ENCODE measurements around the gene CYSTM1. TPM values are rescaled to one million over a fixed set of nuclear protein-coding genes. Genes with fewer than 3 reads are reported as not detected.

CYSTM1 gene
- total and polyA plus RNA-seq, 2 of the 8 experiments (the other 6 are each of a cell fraction or from before 2014, with no cell fraction given): 25.0 to 47.8 TPM

GRCh38 chr5:140175367-140176030, 511 bp downstream of the CYSTM1 start (continued):
- TF ChIP-seq CHD7 (IDR thresholded peaks at IDR 0.05; ENCODE audit: insufficient replicate concordance, low read length): no peak
- TF ChIP-seq JUND (IDR thresholded peaks at IDR 0.05; ENCODE audit: low read length): no peak
- no peak for TF ChIP-seq RNF2 (IDR thresholded peaks at IDR 0.05; ENCODE audit: borderline replicate concordance, low read depth, low read length, missing control alignments, poor library complexity, severe bottlenecking)
- TF ChIP-seq ATF2 (IDR thresholded peaks at IDR 0.05; ENCODE audit: low read length): no peak
- no peak for TF ChIP-seq ZNF274 (IDR thresholded peaks at IDR 0.05; ENCODE audit: borderline replicate concordance, extremely low read depth, low read length)
- TF ChIP-seq RAD21 (IDR thresholded peaks at IDR 0.05 in 1 of 2, conservative IDR thresholded peaks at IDR 0.05 in 1 of 2; ENCODE audit: low read depth in 2 of 2, low read length in 2 of 2): no peak
- TF ChIP-seq SP1 (IDR thresholded peaks at IDR 0.05; ENCODE audit: low read depth, low read length): no peak
- peak; percentile 17 for TF ChIP-seq PHF8 (conservative IDR thresholded peaks at IDR 0.05; ENCODE audit: low read depth, low read length)

Data from H1 (cell line).